Measurements from ENCODE around the gene GH1.

The GH1 gene

GRCh38 chr17:63954402-63955063 lies 35.9 kb upstream of the GH1 start:
- no peak for FAIRE-seq
- TF ChIP-seq POLR2A (IDR thresholded peaks at IDR 0.05; ENCODE audit: low read depth, low read length) = no peak
- TF ChIP-seq POLR2AphosphoS5 (IDR thresholded peaks at IDR 0.05; ENCODE audit: low read depth, low read length) = no peak
- TF ChIP-seq TAF1 (IDR thresholded peaks at IDR 0.05; ENCODE audit: borderline replicate concordance, low read depth, low read length) = no peak
- peak; percentile 44 for DNase-seq (ENCODE audit: insufficient read length)

GRCh38 chr17:63950940-63951907 lies 32.6 kb upstream of the GH1 start:
- TF ChIP-seq POLR2A (IDR thresholded peaks at IDR 0.05; ENCODE audit: low read depth, low read length) (no peak), TAF1 (IDR thresholded peaks at IDR 0.05; ENCODE audit: borderline replicate concordance, low read depth, low read length) (no peak), POLR2AphosphoS5 (IDR thresholded peaks at IDR 0.05; ENCODE audit: low read depth, low read length) (no peak)
- FAIRE-seq (peak; percentile 77), DNase-seq (ENCODE audit: insufficient read length) (peak; percentile 66)

DNA sequence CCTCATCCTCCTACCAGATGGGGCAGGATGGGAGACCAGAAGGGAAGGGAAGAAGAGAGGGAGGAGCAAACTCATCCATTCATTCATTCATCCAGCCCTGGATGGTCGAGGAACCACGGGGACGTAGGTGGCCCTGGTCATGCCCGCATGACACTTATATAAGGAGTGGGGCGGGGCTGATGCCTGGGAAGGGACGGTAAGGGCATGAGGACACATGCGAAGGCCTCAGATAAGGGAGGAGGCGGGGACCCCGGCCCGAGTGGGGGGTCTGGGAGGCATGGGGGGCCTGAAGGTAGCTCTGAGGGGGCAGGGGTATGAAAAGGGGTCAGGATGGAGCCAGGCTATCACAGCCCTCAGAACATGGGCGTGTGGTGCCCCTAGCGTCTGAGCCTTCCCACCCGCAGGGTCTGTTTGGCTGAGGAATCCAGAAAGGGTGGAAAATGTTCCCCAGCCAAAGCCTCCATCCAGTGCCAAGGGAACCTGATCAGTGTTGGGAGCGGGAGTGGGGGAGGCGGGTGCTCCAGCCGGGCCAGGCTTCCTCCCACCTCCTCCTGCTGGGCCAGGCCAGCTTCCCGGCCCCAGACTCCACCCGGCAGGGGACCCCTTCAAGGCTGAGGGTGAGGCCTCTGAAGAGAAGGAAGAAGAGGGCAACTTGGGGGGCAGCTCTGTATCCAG lies 31.1 kb upstream of the GH1 start:
- DNase-seq (ENCODE audit: insufficient read length) (no peak), FAIRE-seq (no peak)
- TF ChIP-seq POLR2AphosphoS5 (IDR thresholded peaks at IDR 0.05; ENCODE audit: low read depth, low read length) (no peak), POLR2A (IDR thresholded peaks at IDR 0.05; ENCODE audit: low read depth, low read length) (no peak), TAF1 (IDR thresholded peaks at IDR 0.05; ENCODE audit: borderline replicate concordance, low read depth, low read length) (no peak)

DNA sequence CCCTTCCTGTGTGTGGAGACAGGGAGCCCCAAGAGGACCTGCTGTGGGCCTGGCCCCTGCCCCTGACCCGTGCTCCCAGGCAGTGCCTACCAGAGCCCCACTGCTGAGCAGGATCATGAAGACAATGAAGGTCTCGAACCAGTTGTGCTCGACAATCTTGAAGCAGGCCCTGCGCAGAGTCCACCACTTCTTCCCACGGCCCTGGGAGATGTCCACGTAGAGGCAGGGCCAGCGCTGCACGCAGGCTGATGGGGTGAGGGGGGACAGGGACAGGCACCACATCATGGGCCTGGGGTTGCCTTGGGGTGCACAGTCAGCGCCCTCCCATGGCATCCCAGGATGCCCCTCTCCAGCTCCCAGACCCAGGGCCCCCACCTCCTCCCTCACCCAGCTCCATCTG lies 29.9 kb upstream of the GH1 start:
- FAIRE-seq (no peak), DNase-seq (ENCODE audit: insufficient read length) (no peak)
- TF ChIP-seq TAF1 (IDR thresholded peaks at IDR 0.05; ENCODE audit: borderline replicate concordance, low read depth, low read length) (no peak), POLR2AphosphoS5 (IDR thresholded peaks at IDR 0.05; ENCODE audit: low read depth, low read length) (no peak), POLR2A (IDR thresholded peaks at IDR 0.05; ENCODE audit: low read depth, low read length) (no peak)

DNA sequence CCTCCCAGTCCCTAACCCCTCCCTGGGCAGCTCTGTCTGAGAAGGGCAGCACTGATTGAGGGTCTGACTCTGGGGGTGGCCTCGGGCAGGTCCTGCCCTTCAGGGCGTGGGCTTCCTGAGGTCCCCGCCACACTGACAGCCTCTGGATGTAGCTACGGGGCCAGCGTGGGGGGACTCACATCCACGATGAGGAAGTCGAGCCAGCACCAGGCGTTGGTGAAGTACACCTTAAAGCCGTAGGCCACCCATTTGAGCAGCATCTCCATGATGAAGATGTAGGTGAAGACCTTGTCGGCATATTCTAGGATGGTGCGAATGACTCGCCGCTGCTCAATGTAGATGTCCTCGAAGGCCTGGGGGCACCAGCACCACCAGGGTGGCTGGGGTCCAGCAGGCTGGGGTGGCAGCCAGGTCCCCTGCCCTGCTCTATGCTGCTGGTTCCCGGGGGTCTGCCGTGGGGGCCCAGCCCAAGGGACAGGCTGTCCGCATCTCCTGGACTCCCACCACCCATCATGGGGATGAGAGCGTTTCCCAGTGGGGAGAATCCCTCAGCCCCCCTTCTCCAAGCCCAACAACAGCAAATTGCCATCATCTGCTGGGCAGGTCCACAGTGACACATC lies 29.2 kb upstream of the GH1 start:
- no peak for DNase-seq (ENCODE audit: insufficient read length)
- FAIRE-seq = no peak
- TF ChIP-seq TAF1 (IDR thresholded peaks at IDR 0.05; ENCODE audit: borderline replicate concordance, low read depth, low read length) (no peak), POLR2A (IDR thresholded peaks at IDR 0.05; ENCODE audit: low read depth, low read length) (no peak), POLR2AphosphoS5 (IDR thresholded peaks at IDR 0.05; ENCODE audit: low read depth, low read length) (no peak)

DNA sequence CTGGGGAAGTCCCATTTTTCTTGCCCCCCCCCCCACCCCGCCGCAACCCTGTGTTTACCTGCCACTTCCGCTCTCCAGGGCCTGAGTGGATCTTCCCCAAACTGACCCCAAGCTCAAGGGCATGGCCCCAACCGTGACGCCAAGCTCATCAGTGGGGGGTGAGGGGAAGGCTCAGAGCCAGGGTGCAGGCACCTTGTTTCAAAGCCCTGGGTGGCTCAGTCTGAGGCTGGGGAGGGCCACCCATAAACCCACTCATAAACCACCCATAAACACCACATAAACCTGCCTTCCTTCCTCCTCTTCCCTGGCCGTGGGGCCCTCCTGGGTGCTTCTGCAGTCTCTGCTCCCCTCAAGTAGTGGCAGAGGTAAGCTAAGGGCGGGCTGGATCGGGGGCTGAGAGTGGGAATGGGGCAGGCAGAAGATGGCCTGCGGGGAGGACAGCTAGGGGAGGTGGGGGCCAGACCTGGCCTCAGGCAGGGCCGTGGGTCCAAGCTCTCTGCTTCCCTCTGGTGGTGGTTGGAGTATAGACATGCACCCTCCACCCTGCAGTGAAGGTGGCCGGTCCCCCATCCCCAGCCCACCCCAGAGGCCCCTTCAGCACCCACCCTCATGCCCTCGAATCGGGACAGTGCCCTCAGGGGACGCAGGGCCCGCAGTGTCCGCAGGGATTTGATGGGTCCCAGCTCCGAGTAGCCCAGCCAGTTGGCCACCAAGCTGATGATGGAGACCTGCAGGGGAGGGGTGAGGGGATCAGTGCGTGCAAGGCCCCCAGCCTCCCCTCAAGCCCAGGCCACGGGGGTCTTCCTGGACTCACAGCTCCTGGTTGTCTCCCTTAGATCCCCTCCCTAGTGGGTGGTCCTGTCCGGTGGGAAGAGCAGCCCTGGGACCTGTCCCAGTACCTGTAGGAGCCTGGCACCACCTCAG lies 28.1 kb upstream of the GH1 start:
- peak; percentile 98 for FAIRE-seq
- peak; percentile 96 for DNase-seq (ENCODE audit: insufficient read length)
- no peak for TF ChIP-seq POLR2A (IDR thresholded peaks at IDR 0.05; ENCODE audit: low read depth, low read length)
- TF ChIP-seq TAF1 (IDR thresholded peaks at IDR 0.05; ENCODE audit: borderline replicate concordance, low read depth, low read length) = no peak
- no peak for TF ChIP-seq POLR2AphosphoS5 (IDR thresholded peaks at IDR 0.05; ENCODE audit: low read depth, low read length)

DNA sequence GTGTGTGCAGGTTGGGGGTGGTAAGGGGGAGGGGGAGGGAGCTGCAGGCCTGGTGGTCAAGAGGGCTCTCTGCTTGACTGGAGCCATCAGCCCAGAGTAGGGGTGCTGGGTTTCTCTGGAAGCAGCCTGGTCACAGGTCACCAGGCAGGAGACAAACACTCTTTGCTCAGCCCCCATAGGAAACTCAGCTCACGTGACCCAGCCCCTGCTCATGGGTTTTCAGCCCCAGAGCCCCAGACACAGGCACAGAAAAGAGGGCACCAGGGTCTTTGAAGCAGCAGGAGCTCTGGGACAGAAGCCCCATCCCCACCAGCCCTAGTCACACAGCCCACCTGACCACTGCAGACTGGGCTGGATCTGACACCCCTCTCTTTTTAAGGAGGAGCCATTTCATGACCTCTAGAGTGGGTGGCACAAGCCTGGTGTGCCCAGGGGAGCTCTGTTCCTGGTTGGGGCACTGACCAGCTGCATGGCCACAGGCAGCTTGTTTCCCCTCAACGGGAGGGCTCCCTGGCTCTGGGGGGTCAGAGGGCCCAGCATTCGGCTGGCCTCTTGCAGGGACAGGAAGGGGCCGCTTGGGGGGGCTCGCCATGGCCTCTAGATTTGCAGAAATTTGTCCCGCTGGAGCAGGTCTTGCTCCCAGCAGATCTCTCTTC lies 27.3 kb upstream of the GH1 start:
- FAIRE-seq = no peak
- peak; percentile 57 for DNase-seq (ENCODE audit: insufficient read length)

DNA sequence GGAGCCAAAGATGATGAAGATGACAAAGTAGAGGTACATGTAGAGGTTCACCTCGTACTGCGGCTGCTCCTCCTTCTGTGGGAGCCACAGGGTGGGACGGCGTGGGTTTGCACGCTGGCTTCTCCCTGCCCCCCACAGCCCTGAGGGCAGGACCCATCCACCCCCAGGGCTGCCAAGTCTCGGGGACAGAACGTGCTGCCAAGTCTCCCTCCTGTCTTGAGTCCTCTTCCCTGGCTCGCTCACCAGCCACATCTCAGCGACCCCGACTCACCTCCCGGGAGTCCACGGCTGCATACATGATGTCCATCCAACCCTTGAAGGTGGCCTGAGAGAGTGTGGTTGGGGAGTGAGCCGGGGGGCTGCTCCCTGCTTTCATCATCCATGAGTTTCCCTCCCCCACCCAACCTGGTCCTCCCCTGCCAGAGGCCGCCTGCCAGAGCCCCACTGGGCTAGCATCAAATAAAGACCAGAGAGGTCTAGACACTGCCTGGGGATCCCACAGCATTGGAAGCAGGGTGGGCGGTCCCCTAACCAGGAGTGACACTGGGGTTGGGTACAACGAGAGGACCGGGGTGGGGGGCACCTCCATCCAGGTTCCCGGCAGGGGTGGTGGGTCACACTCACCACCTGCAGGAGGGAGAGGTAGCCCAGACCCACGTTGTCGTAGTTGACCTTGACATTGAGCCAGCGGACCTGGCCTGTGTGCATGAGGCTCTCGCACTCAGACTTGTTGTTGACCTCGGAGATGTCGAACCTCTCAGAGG lies 26.3 kb upstream of the GH1 start:
- TF ChIP-seq POLR2AphosphoS5 (IDR thresholded peaks at IDR 0.05; ENCODE audit: low read depth, low read length) (no peak), POLR2A (IDR thresholded peaks at IDR 0.05; ENCODE audit: low read depth, low read length) (no peak), TAF1 (IDR thresholded peaks at IDR 0.05; ENCODE audit: borderline replicate concordance, low read depth, low read length) (no peak)
- DNase-seq (ENCODE audit: insufficient read length) (no peak), FAIRE-seq (no peak)

More for the DNA sequence above, 27.3 kb upstream of the GH1 start:
- TF ChIP-seq TAF1 (IDR thresholded peaks at IDR 0.05; ENCODE audit: borderline replicate concordance, low read depth, low read length) (no peak), POLR2A (IDR thresholded peaks at IDR 0.05; ENCODE audit: low read depth, low read length) (no peak)

GRCh38 chr17:63943745-63944144 lies 25.1 kb upstream of the GH1 start:
- no peak for TF ChIP-seq TAF1 (IDR thresholded peaks at IDR 0.05; ENCODE audit: borderline replicate concordance, low read depth, low read length)
- TF ChIP-seq POLR2A (IDR thresholded peaks at IDR 0.05; ENCODE audit: low read depth, low read length) = no peak
- no peak for TF ChIP-seq POLR2AphosphoS5 (IDR thresholded peaks at IDR 0.05; ENCODE audit: low read depth, low read length)
- DNase-seq (ENCODE audit: insufficient read length) = no peak
- no peak for FAIRE-seq
